Neural progenitor cell (in vitro differentiated cells): Measurements from ENCODE around the gene IQSEC1. TPM values are rescaled to one million over a fixed set of nuclear protein-coding genes. Genes with fewer than 3 reads are reported as not detected.

Experiments
- DNase-seq: peaks from one replicate; pipeline ENCODE4 v3.0.0-alpha.2; 2016; ENCODE audit warnings: low spot score
- H2AFZ ChIP-seq: fragments of 200-600 bp; sonication (generic); replicated peaks from 2 replicates; pipeline ENCODE4 v1.6.1; 2016; ENCODE audit warnings: antibody characterized with exemption
- H3F3A ChIP-seq: fragments of 200-600 bp; sonication (generic); 2 replicates; pipeline ENCODE4 v1.6.1; 2016; ENCODE audit warnings: antibody characterized with exemption, low read depth
- H3K27ac ChIP-seq: fragments of 200-600 bp; sonication (generic); 2 replicates; pipeline ENCODE4 v1.5.1; 2016; ENCODE audit warnings: mild to moderate bottlenecking
- H3K27me3 ChIP-seq: fragments of 200-600 bp; sonication (generic); 2 replicates; pipeline ENCODE4 v1.6.1; 2016; ENCODE audit warnings: mild to moderate bottlenecking, moderate library complexity
- H3K36me3 ChIP-seq: fragments of 200-600 bp; sonication (generic); 2 replicates; pipeline ENCODE4 v1.5.1; 2016
- H3K4me1 ChIP-seq: fragments of 200-600 bp; sonication (generic); 2 replicates; pipeline ENCODE4 v1.6.1; 2016; ENCODE audit warnings: mixed run types
- H3K4me2 ChIP-seq: fragments of 200-600 bp; sonication (generic); 2 replicates; pipeline ENCODE4 v1.6.1; 2016
- H3K4me3 ChIP-seq: fragments of 200-600 bp; sonication (generic); 2 replicates; pipeline ENCODE4 v1.5.1; 2016
- H3K79me2 ChIP-seq: fragments of 200-600 bp; sonication (generic); 2 replicates; pipeline ENCODE4 v1.6.1; 2016; ENCODE audit warnings: low read depth
- H3K9ac ChIP-seq: fragments of 200-600 bp; sonication (generic); 2 replicates; pipeline ENCODE4 v1.6.1; 2016
- H3K9me3 ChIP-seq: fragments of 200-600 bp; sonication (generic); 2 replicates; pipeline ENCODE4 v1.5.1; 2016; ENCODE audit warnings: low read depth
- H4K20me1 ChIP-seq: fragments of 200-600 bp; sonication (generic); 2 replicates; pipeline ENCODE4 v1.6.1; 2016; ENCODE audit warnings: low read depth
- H3K27ac Mint-ChIP-seq: 3 replicates; pipeline ENCODE4 v1.8.0; 2021; ENCODE audit warnings: mixed read lengths
- H3K27me3 Mint-ChIP-seq: 2 replicates; pipeline ENCODE4 v1.8.0; 2022; ENCODE audit warnings: low read depth, mild to moderate bottlenecking, inconsistent platforms, moderate library complexity, mixed read lengths; ENCODE audit not compliant: insufficient read depth
- H3K36me3 Mint-ChIP-seq: 3 replicates; pipeline ENCODE4 v1.8.0; 2021; ENCODE audit warnings: mixed read lengths
- H3K4me1 Mint-ChIP-seq: 3 replicates; pipeline ENCODE4 v1.8.0; 2021; ENCODE audit warnings: mixed read lengths
- H3K4me3 Mint-ChIP-seq: 3 replicates; pipeline ENCODE4 v1.8.0; 2021; ENCODE audit warnings: mild to moderate bottlenecking, moderate library complexity, mixed read lengths
- H3K9me3 Mint-ChIP-seq: 3 replicates; pipeline ENCODE4 v1.8.0; 2020; ENCODE audit warnings: mixed read lengths
- EZH2 ChIP-seq: fragments of 200-600 bp; sonication (generic); IDR thresholded peaks from 2 replicates; pipeline ENCODE4 v1.6.1; 2017; ENCODE audit warnings: antibody characterized with exemption, mild to moderate bottlenecking, moderate library complexity
- EZH2phosphoT487 ChIP-seq: fragments of 200-600 bp; sonication (generic); IDR thresholded peaks from 2 replicates; pipeline ENCODE4 v1.6.1; 2017; ENCODE audit warnings: antibody characterized with exemption
- total RNA-seq: library from RNA; depleted of rRNA; stranded (reverse); fragments of >200 nt; gene quantifications from 2 replicates; pipeline ENCODE4 v1.2.3, GENCODE V29; 2015; ENCODE audit warnings: low replicate concordance
- TF ChIP-seq, protein P1 (sequence below): fragments of 200-600 bp; sonication (generic); IDR thresholded peaks from 2 replicates; pipeline ENCODE4 v1.5.1; 2017; ENCODE audit warnings: antibody characterized with exemption, mild to moderate bottlenecking

IQSEC1 gene
- total RNA-seq, 1 donor from 2014 or later: 8.9 TPM

DNA sequence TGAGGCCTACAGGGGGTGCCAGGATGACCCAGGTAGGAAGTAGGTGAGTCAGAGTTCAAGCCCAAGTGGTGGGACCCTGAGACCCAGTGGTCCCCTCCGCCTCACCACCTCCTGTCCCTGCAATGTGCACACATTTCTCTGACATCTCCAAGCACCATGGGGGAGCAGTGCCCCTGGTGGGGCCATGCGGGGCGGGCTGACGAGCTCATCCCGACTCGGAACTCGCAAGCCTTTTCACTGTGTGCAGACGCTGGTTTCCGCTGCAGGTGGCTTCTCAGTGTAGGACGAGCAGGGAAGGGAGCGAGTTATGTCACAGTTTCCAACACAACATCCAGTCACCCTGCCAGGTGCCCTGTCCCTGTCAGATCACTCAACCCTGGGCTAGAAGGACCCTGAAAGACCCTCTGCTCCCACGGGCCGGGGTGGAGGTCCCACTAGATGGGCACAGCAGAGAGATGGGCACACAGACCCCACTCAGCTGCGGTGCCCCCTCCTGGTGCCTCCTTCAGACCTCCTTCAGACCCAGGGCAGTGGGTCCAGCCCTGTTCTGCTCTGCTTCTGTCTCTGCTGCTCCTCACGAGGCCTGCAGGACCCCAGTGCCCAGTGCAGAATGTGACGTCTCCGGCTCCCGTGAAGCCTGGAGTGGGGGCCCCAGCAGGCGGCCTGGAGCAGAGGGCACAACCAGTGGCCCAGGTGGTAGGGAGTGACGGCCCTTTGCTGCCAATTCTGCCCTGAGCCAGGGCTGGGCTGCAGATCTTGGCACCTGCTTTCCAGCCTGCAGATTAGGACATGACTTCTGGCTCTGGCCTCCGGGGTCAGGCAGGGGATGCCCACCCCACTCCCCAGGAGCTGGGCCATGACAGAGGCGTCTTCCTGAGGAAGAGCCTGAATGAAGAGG is 129.9 kb downstream of the IQSEC1 start:
- no peak overlapping the region for H3K27ac Mint-ChIP-seq
- no peaks in the 10 kb centered on the region for H3K27me3 Mint-ChIP-seq
- Histone ChIP-seq H3K9ac (no peak overlapping the region), H3K27ac (no peak overlapping the region), H3K36me3 (no peaks in the 10 kb centered on the region), H3K4me3 (no peak overlapping the region), H3K27me3 (no peaks in the 10 kb centered on the region), H3F3A (peaks cover 13% of the 10 kb centered on the region), H3K79me2 (peaks cover 17% of the 10 kb centered on the region), H2AFZ (no peak overlapping the region), H3K4me1 (peaks cover 31% of the 10 kb centered on the region), H3K4me2 (peak overlapping the region; percentile 54), H3K9me3 (no peaks in the 10 kb centered on the region), H4K20me1 (peaks cover 56% of the 10 kb centered on the region)
- TF ChIP-seq EZH2phosphoT487 (no peak), EZH2 (no peak)
- TF ChIP-seq, protein P1, sequence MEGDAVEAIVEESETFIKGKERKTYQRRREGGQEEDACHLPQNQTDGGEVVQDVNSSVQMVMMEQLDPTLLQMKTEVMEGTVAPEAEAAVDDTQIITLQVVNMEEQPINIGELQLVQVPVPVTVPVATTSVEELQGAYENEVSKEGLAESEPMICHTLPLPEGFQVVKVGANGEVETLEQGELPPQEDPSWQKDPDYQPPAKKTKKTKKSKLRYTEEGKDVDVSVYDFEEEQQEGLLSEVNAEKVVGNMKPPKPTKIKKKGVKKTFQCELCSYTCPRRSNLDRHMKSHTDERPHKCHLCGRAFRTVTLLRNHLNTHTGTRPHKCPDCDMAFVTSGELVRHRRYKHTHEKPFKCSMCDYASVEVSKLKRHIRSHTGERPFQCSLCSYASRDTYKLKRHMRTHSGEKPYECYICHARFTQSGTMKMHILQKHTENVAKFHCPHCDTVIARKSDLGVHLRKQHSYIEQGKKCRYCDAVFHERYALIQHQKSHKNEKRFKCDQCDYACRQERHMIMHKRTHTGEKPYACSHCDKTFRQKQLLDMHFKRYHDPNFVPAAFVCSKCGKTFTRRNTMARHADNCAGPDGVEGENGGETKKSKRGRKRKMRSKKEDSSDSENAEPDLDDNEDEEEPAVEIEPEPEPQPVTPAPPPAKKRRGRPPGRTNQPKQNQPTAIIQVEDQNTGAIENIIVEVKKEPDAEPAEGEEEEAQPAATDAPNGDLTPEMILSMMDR: no peak
- no peak for DNase-seq
- H3K4me1 Mint-ChIP-seq: peaks cover 23% of the 10 kb centered on the region
- no peak overlapping the region for H3K4me3 Mint-ChIP-seq
- no peaks in the 10 kb centered on the region for H3K9me3 Mint-ChIP-seq
- peaks cover 2% of the 10 kb centered on the region for H3K36me3 Mint-ChIP-seq

DNA sequence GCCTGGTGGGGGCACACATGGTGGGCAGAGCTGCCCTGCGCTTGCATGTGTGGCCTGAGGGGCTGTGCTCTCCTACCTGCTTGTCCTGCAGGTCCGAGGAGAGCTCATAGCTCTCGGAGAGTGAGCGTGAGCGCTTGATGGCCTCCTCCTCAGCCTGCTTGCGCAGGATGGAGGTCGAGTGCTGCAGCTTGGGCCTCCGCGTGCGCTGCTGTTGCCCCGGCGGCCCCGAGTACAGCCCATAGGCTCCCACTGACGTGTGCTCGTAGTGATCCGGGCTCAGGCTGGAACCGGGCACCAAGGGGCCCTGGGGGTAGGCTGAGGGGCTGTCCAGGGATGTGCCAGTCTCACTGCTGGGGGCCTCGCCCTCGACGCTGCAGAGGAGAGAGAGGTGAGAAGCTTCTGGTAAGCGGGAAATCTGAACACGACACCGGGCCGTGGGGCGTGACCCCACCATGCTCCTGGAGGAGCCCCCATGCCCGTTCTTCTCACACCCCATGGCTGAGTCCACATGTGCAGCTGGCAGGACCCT is 131.7 kb downstream of the IQSEC1 start:
- no peak for DNase-seq
- Histone ChIP-seq H3K4me3 (no peak overlapping the region), H4K20me1 (peaks cover 40% of the 10 kb centered on the region), H3K9ac (no peak overlapping the region), H2AFZ (no peak overlapping the region), H3K27me3 (no peaks in the 10 kb centered on the region), H3F3A (peaks cover 13% of the 10 kb centered on the region), H3K4me2 (no peak overlapping the region), H3K4me1 (peaks cover 27% of the 10 kb centered on the region), H3K79me2 (peaks cover 17% of the 10 kb centered on the region), H3K36me3 (no peaks in the 10 kb centered on the region), H3K9me3 (no peaks in the 10 kb centered on the region), H3K27ac (no peak overlapping the region)
- Mint-ChIP-seq H3K27me3 (no peaks in the 10 kb centered on the region), H3K4me3 (no peak overlapping the region), H3K27ac (no peak overlapping the region), H3K4me1 (peaks cover 23% of the 10 kb centered on the region), H3K9me3 (no peaks in the 10 kb centered on the region), H3K36me3 (peaks cover 2% of the 10 kb centered on the region)
- TF ChIP-seq, protein P1: no peak
- TF ChIP-seq EZH2phosphoT487 (no peak), EZH2 (no peak)

- Histone ChIP-seq H3K27me3 (no peaks in the 10 kb centered on the region), H3F3A (peaks cover 13% of the 10 kb centered on the region), H3K4me2 (no peak overlapping the region), H3K4me3 (no peak overlapping the region), H3K27ac (no peak overlapping the region), H4K20me1 (peaks cover 34% of the 10 kb centered on the region), H3K9ac (no peak overlapping the region), H3K79me2 (peaks cover 17% of the 10 kb centered on the region), H3K4me1 (peaks cover 27% of the 10 kb centered on the region), H3K36me3 (no peaks in the 10 kb centered on the region), H2AFZ (no peak overlapping the region), H3K9me3 (no peaks in the 10 kb centered on the region)
- Mint-ChIP-seq H3K36me3 (peaks cover 2% of the 10 kb centered on the region), H3K27ac (no peak overlapping the region), H3K4me1 (peaks cover 18% of the 10 kb centered on the region), H3K4me3 (no peak overlapping the region), H3K9me3 (no peaks in the 10 kb centered on the region), H3K27me3 (no peaks in the 10 kb centered on the region)
- no peak for DNase-seq
- no peak for TF ChIP-seq EZH2
- no peak for TF ChIP-seq EZH2phosphoT487
- TF ChIP-seq, protein P1: no peak
Observed at GRCh38 chr3:12940854-12941253, 132.4 kb downstream of the IQSEC1 start.
